WTC11 (cell line): ENCODE measurements around the gene CFAP221. TPM values are rescaled to one million over a fixed set of nuclear protein-coding genes. Genes with fewer than 3 reads are reported as not detected.

Experiments
- ATAC-seq: fragments of 200-7000 bp; cut with Tn5 transposase; 2 replicates; pipeline ENCODE4 v1.10.0; 2021; ENCODE audit warnings: mild to moderate bottlenecking, moderate library complexity
- CTCF ChIA-PET: fragments of 300-600 bp; sonication (Branson Sonifier 250); formaldehyde crosslinking; loops from one replicate; lab custom pipeline; 2021; ENCODE audit warnings: antibody characterized with exemption; lab: Charles Lee
- POLR2A ChIA-PET: fragments of 350-600 bp; sonication (Branson Sonifier 250); formaldehyde crosslinking; loops from one replicate; lab custom pipeline; 2021; ENCODE audit warnings: antibody characterized with exemption; lab: Charles Lee
- DNase-seq: peaks from one replicate; pipeline ENCODE4 v3.0.0; 2021; ENCODE audit warnings: low spot score
- H3K27ac Mint-ChIP-seq: 2 replicates; pipeline ENCODE4 v1.8.0; 2021; ENCODE audit warnings: mixed read lengths
- H3K27me3 Mint-ChIP-seq: 2 replicates; pipeline ENCODE4 v1.8.0; 2021; ENCODE audit warnings: low read depth, mild to moderate bottlenecking, moderate library complexity, mixed read lengths
- H3K36me3 Mint-ChIP-seq: 2 replicates; pipeline ENCODE4 v1.8.0; 2021; ENCODE audit warnings: mixed read lengths
- H3K4me1 Mint-ChIP-seq: 2 replicates; pipeline ENCODE4 v1.8.0; 2022; ENCODE audit warnings: mixed read lengths
- H3K4me3 Mint-ChIP-seq: 2 replicates; pipeline ENCODE4 v1.8.0; 2021; ENCODE audit warnings: mild to moderate bottlenecking, moderate library complexity, mixed read lengths
- H3K9me3 Mint-ChIP-seq: 2 replicates; pipeline ENCODE4 v1.8.0; 2021; ENCODE audit warnings: mixed read lengths
- ATF6 ChIP-seq: sonication (generic); formaldehyde crosslinking; IDR thresholded peaks from 2 replicates; pipeline ENCODE4 v1.8.1; 2023; ENCODE audit warnings: mild to moderate bottlenecking, missing genetic modification reagents
- EMX1 ChIP-seq: fragments of 250-450 bp; sonication (Bioruptor Pico); IDR thresholded peaks from 2 replicates; pipeline ENCODE4 v1.8.0; 2021; ENCODE audit warnings: mild to moderate bottlenecking
- ESRRA ChIP-seq: sonication (generic); formaldehyde crosslinking; IDR thresholded peaks from 2 replicates; pipeline ENCODE4 v1.8.1; 2022; ENCODE audit warnings: mild to moderate bottlenecking, missing genetic modification reagents, borderline replicate concordance
- JAZF1 ChIP-seq: fragments of 250-450 bp; sonication (Bioruptor Pico); IDR thresholded peaks from 2 replicates; pipeline ENCODE4 v1.9.0; 2021; ENCODE audit warnings: moderate library complexity, mild to moderate bottlenecking, inconsistent platforms
- NFATC4 ChIP-seq: fragments of 250-450 bp; sonication (Bioruptor Pico); IDR thresholded peaks from 2 replicates; pipeline ENCODE4 v1.9.0; 2021; ENCODE audit warnings: mild to moderate bottlenecking
- NFYB ChIP-seq: sonication (generic); formaldehyde crosslinking; conservative IDR thresholded peaks from 2 replicates; pipeline ENCODE4 v1.8.0; 2022; ENCODE audit warnings: low read depth, missing genetic modification reagents
- NR3C1 ChIP-seq: sonication (generic); formaldehyde crosslinking; conservative IDR thresholded peaks from 2 replicates; pipeline ENCODE4 v1.8.1; 2023; ENCODE audit warnings: low read depth, mild to moderate bottlenecking, missing genetic modification reagents
- RORB ChIP-seq: fragments of 250-450 bp; sonication (Bioruptor Pico); IDR thresholded peaks from 2 replicates; pipeline ENCODE4 v1.9.0; 2021; ENCODE audit warnings: mild to moderate bottlenecking
- SOX15 ChIP-seq: fragments of 250-450 bp; sonication (Bioruptor Pico); IDR thresholded peaks from 2 replicates; pipeline ENCODE4 v1.9.0; 2021; ENCODE audit warnings: mild to moderate bottlenecking
- SP1 ChIP-seq: sonication (generic); formaldehyde crosslinking; conservative IDR thresholded peaks from 2 replicates; pipeline ENCODE4 v1.8.1; 2022; ENCODE audit warnings: missing genetic modification reagents
- USF2 ChIP-seq: sonication (generic); formaldehyde crosslinking; IDR thresholded peaks from 2 replicates; pipeline ENCODE4 v1.8.1; 2023; ENCODE audit warnings: mild to moderate bottlenecking, missing genetic modification reagents, moderate library complexity
- ZBTB21 ChIP-seq: sonication (generic); formaldehyde crosslinking; IDR thresholded peaks from 2 replicates; pipeline ENCODE4 v1.8.1; 2023; ENCODE audit warnings: mild to moderate bottlenecking, missing genetic modification reagents, borderline replicate concordance
- ZNF138 ChIP-seq: sonication (generic); formaldehyde crosslinking; conservative IDR thresholded peaks from 2 replicates; pipeline ENCODE4 v1.8.1; 2022; ENCODE audit warnings: mild to moderate bottlenecking, moderate library complexity, missing genetic modification reagents
- ZNF263 ChIP-seq: sonication (generic); formaldehyde crosslinking; IDR thresholded peaks from 2 replicates; pipeline ENCODE4 v1.8.1; 2022; ENCODE audit warnings: low read depth, mild to moderate bottlenecking, moderate library complexity, missing genetic modification reagents
- ZNF416 ChIP-seq: fragments of 250-450 bp; sonication (Bioruptor Pico); IDR thresholded peaks from 2 replicates; pipeline ENCODE4 v1.9.0; 2021; ENCODE audit warnings: mild to moderate bottlenecking, inconsistent platforms
- ZNF423 ChIP-seq: fragments of 250-450 bp; sonication (Bioruptor Pico); IDR thresholded peaks from 2 replicates; pipeline ENCODE4 v2.1.2; 2022; ENCODE audit warnings: mild to moderate bottlenecking, moderate library complexity
- total RNA-seq: library from RNA; stranded (reverse); gene quantifications from 3 replicates; pipeline ENCODE4 v1.2.3, GENCODE V29; 2021
- TF ChIP-seq, protein P1 (sequence below): fragments of 250-450 bp; sonication (Bioruptor Pico); conservative IDR thresholded peaks from 2 replicates; pipeline ENCODE4 v1.9.0; 2021; ENCODE audit warnings: mild to moderate bottlenecking
- TF ChIP-seq, protein P2 (sequence below): fragments of 250-450 bp; sonication (Bioruptor Pico); IDR thresholded peaks from 2 replicates; pipeline ENCODE4 v1.8.0; 2021; ENCODE audit warnings: mild to moderate bottlenecking
- TF ChIP-seq, protein P3 (sequence below): fragments of 200-600 bp; IDR thresholded peaks from 2 replicates; pipeline ENCODE4 v1.8.0; 2022; ENCODE audit warnings: antibody characterized with exemption
- TF ChIP-seq, protein P4 (sequence below): sonication (generic); formaldehyde crosslinking; IDR thresholded peaks from 2 replicates; pipeline ENCODE4 v1.8.1; 2023; ENCODE audit warnings: mild to moderate bottlenecking, missing genetic modification reagents, moderate library complexity
- TF ChIP-seq, protein P5 (sequence below): sonication (generic); formaldehyde crosslinking; IDR thresholded peaks from 2 replicates; pipeline ENCODE4 v1.8.1; 2022; ENCODE audit warnings: low read depth, missing genetic modification reagents, borderline replicate concordance
- TF ChIP-seq, protein P6 (sequence below): sonication (generic); formaldehyde crosslinking; IDR thresholded peaks from 2 replicates; pipeline ENCODE4 v1.8.1; 2022; ENCODE audit warnings: low read depth, mild to moderate bottlenecking, moderate library complexity, missing genetic modification reagents, borderline replicate concordance

Gene CFAP221
- total RNA-seq, 1 experiment from 2014 or later, result 0.35 TPM

- TF ChIP-seq, protein P1, sequence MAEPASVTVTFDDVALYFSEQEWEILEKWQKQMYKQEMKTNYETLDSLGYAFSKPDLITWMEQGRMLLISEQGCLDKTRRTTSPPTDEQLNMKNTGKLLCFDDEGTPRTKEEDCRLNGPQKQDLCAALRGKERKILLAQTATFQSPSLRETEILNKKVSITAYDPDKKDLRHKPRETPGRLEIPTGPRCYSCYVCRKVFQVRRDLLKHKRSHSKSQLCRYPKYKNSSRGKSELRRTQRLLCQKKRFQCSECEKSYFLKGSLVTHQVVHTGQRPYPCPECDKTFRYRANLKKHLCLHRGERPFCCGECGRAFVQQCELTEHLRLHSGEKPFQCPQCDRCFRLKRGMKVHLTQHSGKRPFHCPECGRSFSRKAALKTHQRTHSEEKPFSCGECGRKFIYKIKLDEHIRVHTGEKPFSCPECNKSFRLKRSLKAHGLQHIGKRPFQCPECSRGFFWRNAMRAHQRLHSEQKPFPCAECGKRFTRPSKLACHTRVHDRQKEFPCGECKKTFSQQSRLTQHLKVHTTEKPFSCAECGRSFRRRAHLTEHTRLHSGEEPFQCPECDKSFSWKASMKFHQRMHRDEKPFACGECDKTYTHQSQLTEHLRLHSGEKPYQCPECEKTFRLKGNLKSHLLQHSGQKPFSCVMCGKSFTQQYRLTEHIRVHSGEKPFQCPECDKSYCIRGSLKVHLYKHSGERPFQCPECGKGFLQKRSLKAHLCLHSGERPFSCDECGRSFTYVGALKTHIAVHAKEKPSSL, result no peak
Measured at GRCh38 chr2:119702918-119703401, 158.7 kb downstream of the CFAP221 start (continued).

DNA sequence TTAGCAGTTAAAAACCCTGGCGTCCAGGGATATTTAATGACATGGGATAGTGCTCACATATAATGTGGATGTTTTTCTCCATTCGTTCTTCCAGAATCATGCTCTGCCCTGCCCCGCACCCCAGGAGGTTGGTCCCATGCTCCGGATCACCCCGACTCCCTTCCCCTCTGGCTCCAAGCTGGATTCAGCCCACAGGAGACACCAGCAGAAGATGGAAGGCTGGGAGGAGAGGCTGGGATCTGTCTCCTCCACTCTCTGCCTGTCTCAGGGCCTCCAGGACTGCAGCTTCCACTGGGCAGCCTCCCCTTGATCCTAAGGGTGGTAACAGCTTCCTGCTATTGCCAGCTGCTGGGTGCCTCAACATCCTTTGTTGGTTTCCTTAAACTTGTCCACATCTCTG is 159.3 kb downstream of the CFAP221 start:
- ATAC-seq, result no peak
- Mint-ChIP-seq H3K36me3 (peaks cover 9% of the 10 kb centered on the region), H3K9me3 (peaks cover 8% of the 10 kb centered on the region), H3K4me3 (no peak overlapping the region), H3K27ac (no peak overlapping the region), H3K4me1 (peaks cover 47% of the 10 kb centered on the region), H3K27me3 (no peaks in the 10 kb centered on the region)
- ChIA-PET CTCF (interaction anchor here (0.5 to 1.8 kb wide), 69 partner anchors 8 to 936 kb away, joined by 3 to 32 read pairs (median 4); partner anchors contain the start of genes EPB41L5, PTPN4 and TMEM177), POLR2A (interaction anchor here (0.7 to 1.6 kb wide), 2 partner anchors 35 to 56 kb away, joined by 3 read pairs; partner anchors contain the start of gene PTPN4)
- no peak for TF ChIP-seq SP1 (CRISPR knock-in tag)
- no peak for TF ChIP-seq NR3C1
- no peak for TF ChIP-seq ZBTB21
- TF ChIP-seq, protein P2, sequence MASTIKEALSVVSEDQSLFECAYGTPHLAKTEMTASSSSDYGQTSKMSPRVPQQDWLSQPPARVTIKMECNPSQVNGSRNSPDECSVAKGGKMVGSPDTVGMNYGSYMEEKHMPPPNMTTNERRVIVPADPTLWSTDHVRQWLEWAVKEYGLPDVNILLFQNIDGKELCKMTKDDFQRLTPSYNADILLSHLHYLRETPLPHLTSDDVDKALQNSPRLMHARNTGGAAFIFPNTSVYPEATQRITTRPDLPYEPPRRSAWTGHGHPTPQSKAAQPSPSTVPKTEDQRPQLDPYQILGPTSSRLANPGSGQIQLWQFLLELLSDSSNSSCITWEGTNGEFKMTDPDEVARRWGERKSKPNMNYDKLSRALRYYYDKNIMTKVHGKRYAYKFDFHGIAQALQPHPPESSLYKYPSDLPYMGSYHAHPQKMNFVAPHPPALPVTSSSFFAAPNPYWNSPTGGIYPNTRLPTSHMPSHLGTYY (CRISPR knock-in tag), result no peak
- TF ChIP-seq ATF6 (CRISPR knock-in tag), result no peak
- no peak for TF ChIP-seq EMX1
- no peak for TF ChIP-seq ZNF423 (CRISPR knock-in tag)
- no peak for TF ChIP-seq SOX15 (CRISPR knock-in tag)
- TF ChIP-seq, protein P3, sequence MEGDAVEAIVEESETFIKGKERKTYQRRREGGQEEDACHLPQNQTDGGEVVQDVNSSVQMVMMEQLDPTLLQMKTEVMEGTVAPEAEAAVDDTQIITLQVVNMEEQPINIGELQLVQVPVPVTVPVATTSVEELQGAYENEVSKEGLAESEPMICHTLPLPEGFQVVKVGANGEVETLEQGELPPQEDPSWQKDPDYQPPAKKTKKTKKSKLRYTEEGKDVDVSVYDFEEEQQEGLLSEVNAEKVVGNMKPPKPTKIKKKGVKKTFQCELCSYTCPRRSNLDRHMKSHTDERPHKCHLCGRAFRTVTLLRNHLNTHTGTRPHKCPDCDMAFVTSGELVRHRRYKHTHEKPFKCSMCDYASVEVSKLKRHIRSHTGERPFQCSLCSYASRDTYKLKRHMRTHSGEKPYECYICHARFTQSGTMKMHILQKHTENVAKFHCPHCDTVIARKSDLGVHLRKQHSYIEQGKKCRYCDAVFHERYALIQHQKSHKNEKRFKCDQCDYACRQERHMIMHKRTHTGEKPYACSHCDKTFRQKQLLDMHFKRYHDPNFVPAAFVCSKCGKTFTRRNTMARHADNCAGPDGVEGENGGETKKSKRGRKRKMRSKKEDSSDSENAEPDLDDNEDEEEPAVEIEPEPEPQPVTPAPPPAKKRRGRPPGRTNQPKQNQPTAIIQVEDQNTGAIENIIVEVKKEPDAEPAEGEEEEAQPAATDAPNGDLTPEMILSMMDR, result no peak
- no peak for TF ChIP-seq ZNF416 (CRISPR knock-in tag)
- no peak for DNase-seq

DNA sequence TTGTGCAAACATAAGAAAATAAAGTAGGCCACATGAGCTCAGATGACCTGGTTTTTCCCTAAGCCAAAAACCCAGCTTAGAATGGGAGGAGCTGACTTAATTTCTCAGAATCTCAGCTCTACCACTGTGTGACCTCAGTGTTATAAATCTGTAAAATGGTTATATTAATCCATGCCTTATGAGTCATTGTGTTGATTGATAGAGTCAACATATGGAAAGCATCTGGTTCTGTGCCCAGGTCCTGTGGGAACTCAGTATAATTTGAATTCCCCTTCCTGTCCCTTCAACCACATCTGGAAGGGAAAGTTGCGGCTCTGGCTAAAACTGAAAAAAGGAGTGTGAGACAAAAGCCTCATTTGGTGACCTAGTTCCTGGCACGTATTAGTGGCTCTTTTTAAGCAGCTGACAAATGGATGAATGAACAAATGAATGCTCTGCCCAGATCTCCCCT is 160.4 kb downstream of the CFAP221 start:
- ATAC-seq (no peak), DNase-seq (no peak)
- H3K9me3 Mint-ChIP-seq, result peaks cover 8% of the 10 kb centered on the region
- H3K4me1 Mint-ChIP-seq, result peaks cover 36% of the 10 kb centered on the region
- H3K27me3 Mint-ChIP-seq, result no peaks in the 10 kb centered on the region
- ChIA-PET POLR2A (no interaction called here), CTCF (interaction anchor here (1.3 kb wide), 1 partner anchor 12 kb away, joined by 3 read pairs; no protein-coding TSS in a partner anchor)
- peaks cover 9% of the 10 kb centered on the region for H3K36me3 Mint-ChIP-seq
- H3K27ac Mint-ChIP-seq, result no peak overlapping the region
- no peak overlapping the region for H3K4me3 Mint-ChIP-seq
- TF ChIP-seq, protein P4, sequence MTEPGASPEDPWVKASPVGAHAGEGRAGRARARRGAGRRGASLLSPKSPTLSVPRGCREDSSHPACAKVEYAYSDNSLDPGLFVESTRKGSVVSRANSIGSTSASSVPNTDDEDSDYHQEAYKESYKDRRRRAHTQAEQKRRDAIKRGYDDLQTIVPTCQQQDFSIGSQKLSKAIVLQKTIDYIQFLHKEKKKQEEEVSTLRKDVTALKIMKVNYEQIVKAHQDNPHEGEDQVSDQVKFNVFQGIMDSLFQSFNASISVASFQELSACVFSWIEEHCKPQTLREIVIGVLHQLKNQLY, result no peak
- TF ChIP-seq NFYB (CRISPR knock-in tag) (no peak), NFATC4 (CRISPR knock-in tag) (no peak), JAZF1 (no peak), RORB (CRISPR knock-in tag) (no peak), USF2 (CRISPR knock-in tag) (no peak), ZNF138 (CRISPR knock-in tag) (no peak), ZNF263 (CRISPR knock-in tag) (no peak), ESRRA (no peak)
- TF ChIP-seq, protein P5, sequence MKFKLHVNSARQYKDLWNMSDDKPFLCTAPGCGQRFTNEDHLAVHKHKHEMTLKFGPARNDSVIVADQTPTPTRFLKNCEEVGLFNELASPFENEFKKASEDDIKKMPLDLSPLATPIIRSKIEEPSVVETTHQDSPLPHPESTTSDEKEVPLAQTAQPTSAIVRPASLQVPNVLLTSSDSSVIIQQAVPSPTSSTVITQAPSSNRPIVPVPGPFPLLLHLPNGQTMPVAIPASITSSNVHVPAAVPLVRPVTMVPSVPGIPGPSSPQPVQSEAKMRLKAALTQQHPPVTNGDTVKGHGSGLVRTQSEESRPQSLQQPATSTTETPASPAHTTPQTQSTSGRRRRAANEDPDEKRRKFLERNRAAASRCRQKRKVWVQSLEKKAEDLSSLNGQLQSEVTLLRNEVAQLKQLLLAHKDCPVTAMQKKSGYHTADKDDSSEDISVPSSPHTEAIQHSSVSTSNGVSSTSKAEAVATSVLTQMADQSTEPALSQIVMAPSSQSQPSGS (CRISPR knock-in tag), result no peak
- TF ChIP-seq, protein P6, sequence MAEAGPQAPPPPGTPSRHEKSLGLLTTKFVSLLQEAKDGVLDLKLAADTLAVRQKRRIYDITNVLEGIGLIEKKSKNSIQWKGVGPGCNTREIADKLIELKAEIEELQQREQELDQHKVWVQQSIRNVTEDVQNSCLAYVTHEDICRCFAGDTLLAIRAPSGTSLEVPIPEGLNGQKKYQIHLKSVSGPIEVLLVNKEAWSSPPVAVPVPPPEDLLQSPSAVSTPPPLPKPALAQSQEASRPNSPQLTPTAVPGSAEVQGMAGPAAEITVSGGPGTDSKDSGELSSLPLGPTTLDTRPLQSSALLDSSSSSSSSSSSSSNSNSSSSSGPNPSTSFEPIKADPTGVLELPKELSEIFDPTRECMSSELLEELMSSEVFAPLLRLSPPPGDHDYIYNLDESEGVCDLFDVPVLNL (CRISPR knock-in tag), result no peak
